KOPT-K1 (cell line): ENCODE data around the gene BIK.

Experiments
- H3K27ac ChIP-seq: fragments of 200-600 bp; sonication (generic); 2 replicates; pipeline ENCODE4 v1.5.1; 2016; ENCODE audit warnings: antibody characterized with exemption, mild to moderate bottlenecking, low read depth, low read length; ENCODE audit not compliant: poor library complexity, severe bottlenecking
- H3K36me3 ChIP-seq: fragments of 200-600 bp; sonication (generic); 2 replicates; pipeline ENCODE4 v1.5.1; 2017; ENCODE audit warnings: antibody characterized with exemption, mild to moderate bottlenecking, low read length, moderate library complexity; ENCODE audit not compliant: insufficient read depth
- H3K9me3 ChIP-seq: fragments of 200-600 bp; sonication (generic); 2 replicates; pipeline ENCODE4 v1.5.1; 2017; ENCODE audit warnings: antibody characterized with exemption, low read length, mild to moderate bottlenecking; ENCODE audit not compliant: insufficient read depth, poor library complexity, severe bottlenecking

Gene BIK

DNA sequence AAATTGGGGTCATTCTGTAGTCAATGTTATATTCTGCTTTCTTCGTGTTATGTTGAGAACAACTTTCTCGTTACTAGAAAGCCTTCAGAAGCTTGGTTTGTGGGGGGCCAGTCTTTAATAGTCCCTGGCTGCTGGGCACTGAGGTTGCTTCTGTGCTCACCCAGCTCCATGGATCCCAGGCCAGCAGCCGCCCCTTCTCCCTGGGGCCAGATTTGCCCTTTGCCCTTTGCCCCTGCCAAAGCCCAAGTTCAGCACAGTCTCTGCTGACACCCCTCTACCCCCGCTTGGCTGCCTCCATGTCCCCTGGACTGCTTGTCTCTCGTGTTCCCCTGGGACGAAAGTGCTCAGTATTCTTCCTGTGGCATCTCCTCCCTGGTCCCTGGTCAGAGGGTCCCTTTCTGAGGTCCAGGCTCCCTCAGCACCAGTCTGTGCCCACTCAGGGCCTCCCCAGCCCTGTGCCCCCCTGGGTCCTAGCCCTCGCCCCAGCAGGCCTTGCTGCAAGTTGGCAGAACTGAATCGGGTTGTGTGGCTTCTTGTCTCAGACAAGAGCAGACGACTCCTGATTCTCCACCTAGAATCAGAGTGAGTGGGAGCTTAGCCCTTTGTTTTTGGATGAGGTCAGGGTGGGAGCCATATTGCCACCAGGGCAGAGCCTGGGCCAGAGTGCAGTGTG, 47.5 kb downstream of the BIK start:
- Histone ChIP-seq H3K9me3 (no peaks in the 10 kb centered on the region), H3K27ac (no peak overlapping the region), H3K36me3 (no peaks in the 10 kb centered on the region)

DNA sequence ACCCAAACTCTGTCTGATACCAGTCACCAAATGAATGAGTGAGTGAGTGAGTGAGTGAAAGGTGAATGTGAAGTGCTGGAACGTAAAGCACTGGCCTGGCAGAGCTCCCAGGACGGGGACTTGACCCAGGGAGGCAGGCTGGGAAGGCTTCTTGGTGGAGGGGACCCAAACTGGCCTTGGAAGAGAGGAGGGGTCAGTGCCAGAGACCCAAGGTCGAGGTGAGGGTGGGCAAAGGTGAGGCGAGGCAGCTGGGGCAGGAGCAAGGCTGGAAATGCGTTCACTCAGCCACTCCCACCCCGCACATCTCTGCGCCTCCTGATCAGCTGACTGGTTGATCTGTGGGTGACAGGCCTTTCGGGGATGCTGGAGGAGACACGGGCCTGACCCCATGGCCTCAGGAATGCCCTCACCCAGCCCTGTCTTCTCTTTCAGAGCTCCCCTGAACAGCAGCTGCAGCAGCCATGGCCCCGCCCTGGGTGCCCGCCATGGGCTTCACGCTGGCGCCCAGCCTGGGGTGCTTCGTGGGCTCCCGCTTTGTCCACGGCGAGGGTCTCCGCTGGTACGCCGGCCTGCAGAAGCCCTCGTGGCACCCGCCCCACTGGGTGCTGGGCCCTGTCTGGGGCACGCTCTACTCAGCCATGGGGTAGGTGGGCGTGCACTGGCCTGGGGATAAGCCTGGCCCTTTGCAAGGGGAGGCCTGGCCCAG, 48.4 kb downstream of the BIK start:
- Histone ChIP-seq H3K36me3 (no peaks in the 10 kb centered on the region), H3K9me3 (no peaks in the 10 kb centered on the region), H3K27ac (no peak overlapping the region)

DNA sequence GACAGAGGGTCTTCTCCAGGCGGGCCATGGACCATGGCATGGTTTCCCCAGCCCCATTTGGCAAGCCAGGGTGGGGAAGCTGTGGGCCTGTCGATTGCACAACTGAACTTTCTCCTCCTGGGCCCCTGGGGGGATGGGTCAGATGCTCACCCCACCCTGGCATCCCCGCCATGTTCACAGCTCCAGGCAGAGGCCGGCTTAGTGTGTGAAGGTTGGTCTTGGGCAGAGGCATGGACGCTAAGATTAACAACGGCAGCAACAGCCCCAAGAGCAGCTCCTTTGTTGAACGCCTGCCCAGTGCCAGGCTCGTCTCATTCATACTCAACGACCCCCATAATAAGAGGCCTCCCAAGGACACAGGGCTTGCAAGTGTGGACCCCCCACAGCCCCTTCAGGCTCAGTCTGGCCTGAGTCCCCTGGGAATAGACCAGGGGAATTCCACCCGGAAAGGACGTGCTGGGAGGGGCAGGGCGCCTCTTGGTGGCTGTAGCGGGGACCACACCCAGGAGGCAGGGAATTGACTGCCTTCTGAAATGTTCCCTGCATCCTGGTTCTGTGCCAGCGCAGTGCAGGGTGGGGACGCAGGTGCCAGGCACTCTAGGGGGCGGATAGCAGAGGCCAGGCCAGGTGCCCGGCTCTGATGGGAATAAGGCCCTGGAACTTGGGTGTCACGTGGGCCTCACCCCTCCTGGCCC, 49.1 kb downstream of the BIK start:
- H3K27ac ChIP-seq, result no peak overlapping the region
- no peaks in the 10 kb centered on the region for H3K36me3 ChIP-seq
- H3K9me3 ChIP-seq, result no peaks in the 10 kb centered on the region

DNA sequence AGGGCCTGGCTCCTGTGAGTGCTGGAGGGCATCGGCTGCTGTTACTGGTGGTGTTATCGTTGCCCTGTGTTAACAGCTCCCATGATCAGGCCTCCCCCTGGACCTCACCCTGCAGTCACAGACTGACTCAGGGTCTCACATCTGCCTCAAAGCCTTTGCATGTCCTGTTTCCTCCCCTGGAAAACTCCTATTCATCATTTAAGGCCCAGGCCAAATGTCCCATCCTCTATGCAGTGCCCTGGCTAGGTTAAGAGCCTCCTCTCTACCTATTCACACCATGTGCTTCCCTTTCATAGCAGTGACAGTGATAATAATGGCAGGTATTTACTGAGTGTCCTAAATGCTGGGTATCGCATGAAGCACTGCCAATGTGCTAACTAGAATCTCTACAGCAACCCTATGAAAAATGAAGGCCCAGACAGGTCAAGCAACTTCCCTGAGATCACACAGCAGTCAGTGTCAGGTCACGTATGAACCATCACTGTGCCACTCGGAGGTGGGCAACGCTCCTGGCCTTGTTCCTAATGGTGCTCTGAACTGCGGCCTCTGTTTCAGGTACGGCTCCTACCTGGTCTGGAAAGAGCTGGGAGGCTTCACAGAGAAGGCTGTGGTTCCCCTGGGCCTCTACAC, 50.1 kb downstream of the BIK start:
- Histone ChIP-seq H3K9me3 (no peaks in the 10 kb centered on the region), H3K27ac (no peak overlapping the region), H3K36me3 (no peaks in the 10 kb centered on the region)

DNA sequence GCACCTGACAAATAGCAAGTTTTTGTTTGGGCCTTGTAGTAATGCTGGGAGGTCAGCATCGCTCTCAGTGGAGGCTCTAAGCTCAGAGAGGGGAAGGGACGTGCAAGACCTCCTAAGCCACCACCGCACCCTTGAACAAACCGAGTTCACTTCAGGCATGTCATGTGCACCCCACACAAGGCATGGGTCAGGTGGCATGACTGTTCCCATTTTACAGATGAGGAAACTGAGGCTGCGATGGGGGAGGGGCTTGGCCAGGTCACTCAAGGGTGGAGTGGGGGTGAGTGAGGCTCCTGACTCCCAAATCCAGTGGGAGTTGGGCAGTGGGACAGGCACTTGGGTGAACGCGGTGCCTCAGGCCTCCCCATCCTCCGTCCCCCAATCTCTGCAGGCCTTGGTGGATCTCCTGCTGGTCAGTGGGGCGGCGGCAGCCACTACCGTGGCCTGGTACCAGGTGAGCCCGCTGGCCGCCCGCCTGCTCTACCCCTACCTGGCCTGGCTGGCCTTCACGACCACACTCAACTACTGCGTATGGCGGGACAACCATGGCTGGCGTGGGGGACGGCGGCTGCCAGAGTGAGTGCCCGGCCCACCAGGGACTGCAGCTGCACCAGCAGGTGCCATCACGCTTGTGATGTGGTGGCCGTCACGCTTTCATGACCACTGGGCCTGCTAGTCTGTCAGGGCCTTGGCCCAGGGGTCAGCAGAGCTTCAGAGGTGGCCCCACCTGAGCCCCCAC, 52.0 kb downstream of the BIK start:
- Histone ChIP-seq H3K27ac (no peak overlapping the region), H3K36me3 (peaks cover 16% of the 10 kb centered on the region; the same call in 1 of the 2 replicates), H3K9me3 (no peaks in the 10 kb centered on the region)

DNA sequence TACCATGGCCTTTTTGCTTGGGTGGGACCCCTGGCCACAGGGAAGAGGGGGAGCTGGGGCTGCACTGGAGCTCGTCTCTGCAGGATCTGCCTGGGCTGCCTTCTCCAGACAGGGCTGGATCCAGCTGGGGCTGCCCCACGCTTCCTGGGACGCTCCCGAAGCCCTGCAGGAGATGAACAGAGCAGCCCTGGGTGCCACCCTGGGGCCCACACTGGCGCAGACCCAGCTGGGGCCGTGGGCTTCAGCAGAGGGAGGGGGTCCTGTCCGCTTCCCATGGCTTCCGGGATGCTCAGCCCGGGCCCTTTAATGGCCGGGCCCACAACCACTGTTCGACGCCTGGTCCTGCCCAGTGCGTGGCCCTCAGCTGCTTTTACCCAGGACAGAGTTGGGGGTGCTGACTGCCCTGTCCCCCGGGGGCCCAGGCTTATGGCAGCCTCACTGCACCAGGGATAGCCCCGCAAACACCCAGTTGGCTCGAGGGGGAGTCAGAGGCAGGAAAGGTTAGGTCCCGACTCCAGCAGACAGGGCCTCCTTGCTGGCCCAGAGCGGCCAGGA, 52.8 kb downstream of the BIK start:
- no peaks in the 10 kb centered on the region for H3K9me3 ChIP-seq
- no peak overlapping the region for H3K27ac ChIP-seq
- peaks cover 24% of the 10 kb centered on the region for H3K36me3 ChIP-seq

DNA sequence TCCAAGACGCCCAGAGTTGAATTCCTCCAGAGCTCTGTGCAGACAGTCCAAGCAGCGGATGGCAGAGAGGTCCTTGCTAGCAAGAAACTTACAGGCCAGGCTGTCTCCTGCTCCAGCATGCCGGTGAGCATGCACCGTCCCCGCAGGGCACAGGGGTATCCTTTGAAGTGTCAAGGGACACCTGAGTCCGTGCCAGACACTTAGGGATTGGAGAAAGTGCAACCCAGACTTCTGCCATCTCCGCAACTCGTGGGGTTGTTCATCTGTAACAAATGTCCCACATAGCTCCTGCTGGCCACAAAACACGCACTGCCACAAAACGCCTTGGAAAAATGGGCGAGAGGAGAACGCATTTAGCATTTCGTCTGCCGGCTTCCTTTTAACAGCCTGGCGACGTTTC, 54.1 kb downstream of the BIK start:
- Histone ChIP-seq H3K9me3 (no peaks in the 10 kb centered on the region), H3K36me3 (peaks cover 37% of the 10 kb centered on the region), H3K27ac (no peak overlapping the region)

DNA sequence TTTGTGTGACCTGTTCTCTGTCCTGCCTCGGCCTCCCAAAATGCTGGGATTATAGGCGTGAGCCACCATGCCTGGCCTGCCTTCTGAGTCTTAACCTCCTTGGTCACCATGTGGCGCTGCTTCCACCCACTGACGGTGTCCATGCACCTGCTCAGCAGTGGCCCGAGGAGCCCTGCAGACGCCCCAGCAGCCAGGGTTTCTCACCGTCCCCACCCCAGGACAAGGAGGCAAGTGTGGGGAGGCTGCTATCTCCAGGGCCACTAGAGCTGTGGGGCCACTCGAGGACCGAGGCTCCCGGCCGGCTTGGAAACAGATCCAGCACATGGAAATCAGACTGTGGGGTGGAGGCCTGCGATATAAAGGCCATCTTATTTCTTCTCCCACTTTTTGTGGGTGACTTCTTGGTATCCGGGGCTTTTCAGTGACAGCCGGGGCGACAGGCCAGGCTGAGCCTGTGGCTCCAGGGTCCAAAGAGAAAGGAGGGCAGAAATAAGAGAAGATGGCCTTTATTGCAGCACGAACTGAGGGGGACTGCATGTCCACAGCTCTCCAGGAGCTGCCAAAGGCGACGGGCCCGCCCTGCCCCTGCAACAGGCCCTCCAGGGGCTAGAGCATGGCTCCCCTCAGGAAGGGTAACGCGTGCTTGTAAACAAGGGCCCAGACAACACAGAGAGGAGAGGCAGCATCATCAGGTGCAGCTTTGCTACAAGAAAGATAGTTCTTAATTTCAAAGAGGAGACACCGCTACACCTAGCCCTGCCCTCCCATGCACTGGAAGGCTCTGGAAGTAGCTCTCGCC, 55.8 kb downstream of the BIK start:
- Histone ChIP-seq H3K36me3 (peaks cover 54% of the 10 kb centered on the region), H3K27ac (no peak overlapping the region), H3K9me3 (no peaks in the 10 kb centered on the region)

DNA sequence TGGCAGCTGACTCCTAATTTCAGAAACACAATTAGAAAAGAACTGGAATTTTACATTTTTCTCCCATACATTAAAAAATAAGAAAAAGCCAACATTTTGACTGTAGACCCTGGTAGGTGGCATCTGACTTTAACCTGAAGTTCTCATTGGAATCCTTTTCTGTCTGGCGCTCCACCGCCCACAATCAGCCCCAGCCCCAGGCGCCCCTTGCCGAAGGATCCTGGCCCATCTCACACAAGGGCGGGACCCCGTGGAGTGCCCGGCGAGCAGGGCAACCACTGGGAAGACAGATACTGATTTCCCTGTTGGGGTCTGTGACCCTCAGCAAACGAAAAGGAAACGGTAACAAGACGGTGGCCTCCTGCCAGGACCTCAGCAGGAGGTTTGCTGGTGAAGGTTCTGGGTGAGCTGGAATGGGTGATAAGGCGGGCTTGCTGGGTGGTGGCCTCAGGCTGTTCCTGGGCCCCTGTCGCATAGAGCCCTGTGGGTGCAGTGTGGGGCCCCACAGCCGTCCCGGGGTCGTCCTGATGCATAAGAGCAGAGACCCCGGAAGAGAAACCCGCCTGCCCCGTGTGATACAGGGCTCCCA, 56.5 kb downstream of the BIK start:
- peaks cover 61% of the 10 kb centered on the region for H3K36me3 ChIP-seq
- H3K27ac ChIP-seq, result no peak overlapping the region
- H3K9me3 ChIP-seq, result no peaks in the 10 kb centered on the region

DNA sequence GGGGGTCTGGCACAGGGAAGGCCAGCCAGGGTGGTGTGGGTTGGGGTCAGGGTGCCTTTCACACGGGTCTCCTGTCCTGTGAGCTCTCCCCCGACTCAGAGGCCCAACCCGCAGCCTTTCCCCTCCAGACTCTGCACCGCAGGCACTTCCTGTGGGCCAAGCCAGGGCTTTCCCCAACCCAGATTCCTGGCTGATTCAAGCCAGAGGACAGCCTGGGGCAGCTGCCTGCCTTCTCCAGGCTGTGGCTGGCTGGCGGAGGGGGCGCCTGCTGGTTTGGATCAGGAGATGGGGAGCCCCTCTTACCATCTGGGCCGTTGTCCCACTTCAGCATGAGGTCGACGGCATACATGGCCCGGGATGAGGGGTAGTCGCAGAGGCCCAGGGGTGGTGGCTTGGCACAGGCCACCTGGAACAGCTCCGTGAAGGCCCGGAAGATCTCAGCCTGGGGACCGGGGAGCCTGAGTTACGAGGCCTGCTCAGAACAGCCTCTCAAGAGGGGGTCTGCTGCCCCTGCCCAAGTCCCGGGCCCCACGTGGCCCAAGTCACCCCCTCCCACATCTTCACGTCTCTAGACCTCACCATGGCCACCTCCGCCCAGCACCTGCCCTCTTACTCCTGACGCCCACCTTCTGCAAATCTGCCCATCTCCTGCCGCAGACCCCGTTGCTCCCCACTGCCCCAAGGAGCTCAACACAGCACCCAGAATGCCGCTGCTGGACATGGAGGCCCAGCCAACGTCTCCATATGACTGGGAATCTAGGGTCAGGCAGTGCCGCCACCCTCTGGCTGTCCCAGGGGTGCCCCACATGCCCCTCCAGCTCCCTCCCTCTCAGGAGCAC, 58.1 kb downstream of the BIK start:
- Histone ChIP-seq H3K27ac (no peak overlapping the region), H3K9me3 (no peaks in the 10 kb centered on the region), H3K36me3 (peaks cover 77% of the 10 kb centered on the region)

DNA sequence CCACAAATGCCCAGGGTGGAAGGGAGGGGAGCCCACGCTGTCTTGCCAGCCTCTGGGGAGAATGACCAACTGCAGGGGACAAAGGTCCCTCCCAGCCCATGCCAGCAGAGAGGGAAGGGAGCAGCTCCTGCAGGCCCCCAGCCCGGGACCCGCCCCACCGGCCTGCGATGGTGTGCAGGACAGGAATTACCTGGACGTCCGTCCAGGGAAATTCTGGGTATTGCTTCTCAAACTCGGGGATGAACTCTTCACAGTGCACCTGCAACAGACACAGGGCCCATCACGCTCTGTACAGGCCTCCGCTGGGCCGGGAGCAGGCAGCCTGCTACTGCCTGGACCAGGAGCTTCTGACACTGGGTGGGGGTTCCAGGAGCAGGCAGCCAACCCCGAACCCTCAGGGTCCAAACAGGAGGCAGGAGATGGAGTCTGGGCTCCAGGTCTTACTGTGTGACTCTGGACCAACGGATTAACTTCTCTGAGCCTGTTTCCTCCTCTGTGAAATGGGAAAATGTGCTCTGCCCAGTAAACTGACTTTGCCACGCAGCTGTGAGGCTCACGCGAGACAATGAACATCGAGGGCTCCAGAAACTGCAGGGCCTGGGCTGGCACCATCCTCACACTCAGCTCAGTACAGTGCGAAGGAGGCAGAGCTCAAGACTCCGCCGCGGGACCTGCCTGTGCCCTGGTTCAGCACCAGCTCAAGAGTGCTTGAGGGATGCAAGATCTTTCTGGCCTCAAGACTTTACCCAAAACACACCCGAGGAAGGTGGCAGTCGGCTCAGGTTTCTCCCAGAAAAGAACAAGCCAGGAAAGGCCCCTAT, 59.0 kb downstream of the BIK start:
- Histone ChIP-seq H3K27ac (no peak overlapping the region), H3K9me3 (no peaks in the 10 kb centered on the region), H3K36me3 (peaks cover 86% of the 10 kb centered on the region)

DNA sequence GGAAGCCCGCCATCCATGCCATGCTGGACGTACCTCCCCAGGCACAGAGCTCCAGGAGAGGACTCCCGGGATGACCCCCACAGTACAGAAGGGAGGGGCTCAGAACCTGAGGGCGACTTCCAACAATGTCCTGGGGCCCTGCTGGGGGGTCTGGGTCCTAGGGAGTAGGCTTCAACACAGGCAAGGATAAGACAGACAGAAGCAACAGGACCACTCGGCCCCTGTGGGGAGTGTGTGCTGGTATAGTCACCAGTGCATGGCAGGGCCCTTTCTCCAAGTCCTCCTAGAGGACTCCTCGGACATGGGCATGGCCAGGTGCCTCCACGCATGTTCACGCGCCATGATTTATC, 59.6 kb downstream of the BIK start:
- Histone ChIP-seq H3K27ac (no peak overlapping the region), H3K36me3 (peaks cover 92% of the 10 kb centered on the region), H3K9me3 (no peaks in the 10 kb centered on the region)
